ENCODE measurements around the gene ARL5A.

- no peak for TF ChIP-seq CTCF (IDR thresholded peaks at IDR 0.05)
- no peak for TF ChIP-seq POLR2AphosphoS5 (IDR thresholded peaks at IDR 0.05)
Observed at GRCh38 chr2:151799886-151800292, 28.3 kb downstream of the ARL5A start.

Data from upper lobe of left lung (tissue), 4 donors.